Gastrocnemius medialis (tissue), 4 donors: ENCODE measurements around the gene HLA-DPB1.

Experiments used
- POLR2A ChIP-seq, 2 donors: fragments of 450-650 bp; IDR thresholded peaks; one replicate each; pipeline ENCODE4 v1.6.1; 2017; ENCODE audit warnings: antibody characterized with exemption in 2 of 2, mild to moderate bottlenecking in 2 of 2, moderate library complexity in 2 of 2
- TF ChIP-seq, protein P1 (sequence below), 5 experiments: fragments of 450-650 bp in 3 of 5; fragments of 200-600 bp in 2 of 5; sonication (generic) in 2 of 5; IDR thresholded peaks in 4 of 5; conservative IDR thresholded peaks in 1 of 5; 1 replicate in 4 of 5; 2 replicates in 1 of 5; pipeline ENCODE4 v1.5.1; 2016 to 2019; ENCODE audit warnings: antibody characterized with exemption in 5 of 5, mild to moderate bottlenecking in 3 of 5, moderate library complexity in 3 of 5

DNA sequence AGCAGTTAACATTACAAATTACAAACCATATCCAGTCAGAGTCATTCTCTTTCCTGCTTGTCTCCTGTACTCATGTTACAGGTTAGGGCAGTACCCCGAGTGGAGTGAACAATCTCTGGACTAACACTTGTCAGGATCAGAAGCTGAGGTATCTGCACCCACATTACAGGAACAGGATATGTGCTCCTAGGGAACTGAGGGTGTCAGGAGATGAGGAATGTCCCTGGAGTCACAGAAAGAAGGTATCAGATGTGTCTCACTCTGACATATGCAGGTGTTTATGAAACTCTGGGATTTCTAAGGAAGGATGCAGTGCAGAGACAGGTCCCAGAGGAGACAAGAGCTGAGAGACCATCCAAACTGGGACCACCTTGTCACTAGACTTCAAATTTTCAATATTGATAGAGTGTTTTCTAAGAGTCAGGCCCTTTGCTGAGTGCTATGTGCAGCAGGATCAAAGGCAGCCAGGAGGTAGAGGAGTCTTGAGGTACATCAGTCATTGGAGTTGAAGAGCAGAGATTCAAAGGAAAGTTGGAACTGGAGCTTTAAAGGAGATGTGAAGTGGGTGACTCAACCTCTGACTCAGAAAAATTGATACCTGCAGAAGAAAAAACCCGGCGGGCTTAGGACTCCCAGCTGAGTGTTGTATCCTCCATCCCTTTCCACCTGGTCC is 12.6 kb downstream of the HLA-DPB1 start:
- TF ChIP-seq POLR2A (IDR thresholded peaks at IDR 0.05): no peak
- TF ChIP-seq, protein P1, sequence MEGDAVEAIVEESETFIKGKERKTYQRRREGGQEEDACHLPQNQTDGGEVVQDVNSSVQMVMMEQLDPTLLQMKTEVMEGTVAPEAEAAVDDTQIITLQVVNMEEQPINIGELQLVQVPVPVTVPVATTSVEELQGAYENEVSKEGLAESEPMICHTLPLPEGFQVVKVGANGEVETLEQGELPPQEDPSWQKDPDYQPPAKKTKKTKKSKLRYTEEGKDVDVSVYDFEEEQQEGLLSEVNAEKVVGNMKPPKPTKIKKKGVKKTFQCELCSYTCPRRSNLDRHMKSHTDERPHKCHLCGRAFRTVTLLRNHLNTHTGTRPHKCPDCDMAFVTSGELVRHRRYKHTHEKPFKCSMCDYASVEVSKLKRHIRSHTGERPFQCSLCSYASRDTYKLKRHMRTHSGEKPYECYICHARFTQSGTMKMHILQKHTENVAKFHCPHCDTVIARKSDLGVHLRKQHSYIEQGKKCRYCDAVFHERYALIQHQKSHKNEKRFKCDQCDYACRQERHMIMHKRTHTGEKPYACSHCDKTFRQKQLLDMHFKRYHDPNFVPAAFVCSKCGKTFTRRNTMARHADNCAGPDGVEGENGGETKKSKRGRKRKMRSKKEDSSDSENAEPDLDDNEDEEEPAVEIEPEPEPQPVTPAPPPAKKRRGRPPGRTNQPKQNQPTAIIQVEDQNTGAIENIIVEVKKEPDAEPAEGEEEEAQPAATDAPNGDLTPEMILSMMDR (IDR thresholded peaks at IDR 0.05 in 4 of 5, conservative IDR thresholded peaks at IDR 0.05 in 1 of 5): no peak
